Esophagus mucosa (tissue), 1 donor: Measurements from ENCODE around the gene KIAA1614. TPM values are rescaled to one million over a fixed set of nuclear protein-coding genes. Genes with fewer than 3 reads are reported as not detected.
A peak's percentile ranks its signal among the peaks of the same experiment; 100 is the strongest.

Experiments
- ATAC-seq: fragments of 200-7000 bp; cut with Tn5 transposase; one replicate; pipeline ENCODE4 v1.9.1; 2020
- total RNA-seq: library from RNA; stranded (reverse); gene quantifications from one replicate; pipeline ENCODE4 v1.2.4, GENCODE V29; 2023
- donor health status: DM: yes; HTN: yes; CAD: no.

KIAA1614 gene
- total RNA-seq, 1 donor from 2014 or later: 0.36 TPM

GRCh38 chr1:180909005-180909414 lies 3.7 kb upstream of the KIAA1614 start:
- ATAC-seq: no peak

- no peak for ATAC-seq
These were observed 3.2 kb upstream of the KIAA1614 start for GRCh38 chr1:180909462-180909976.

- peak; percentile 49 for ATAC-seq
These were observed 981 bp upstream of the KIAA1614 start for GRCh38 chr1:180911640-180912191.

GRCh38 chr1:180912211-180912800 lies 391 bp upstream of the KIAA1614 start:
- ATAC-seq: peak; percentile 32

- ATAC-seq: no peak
These were observed 2.8 kb downstream of the KIAA1614 start for GRCh38 chr1:180915426-180915965.

- ATAC-seq: no peak
These were observed 3.5 kb downstream of the KIAA1614 start for GRCh38 chr1:180916012-180916770.

- ATAC-seq: no peak
These were observed 4.1 kb downstream of the KIAA1614 start for GRCh38 chr1:180916771-180917170.

GRCh38 chr1:180917306-180918065 lies 4.8 kb downstream of the KIAA1614 start:
- ATAC-seq: no peak

GRCh38 chr1:180918519-180918918 lies 5.8 kb downstream of the KIAA1614 start:
- no peak for ATAC-seq

- no peak for ATAC-seq
These were observed 6.5 kb downstream of the KIAA1614 start for GRCh38 chr1:180919183-180919700.

- no peak for ATAC-seq
These were observed 7.5 kb downstream of the KIAA1614 start for GRCh38 chr1:180920193-180920592.

- ATAC-seq: no peak
These were observed 8.0 kb downstream of the KIAA1614 start for GRCh38 chr1:180920702-180921101.

GRCh38 chr1:180921386-180921785 lies 8.7 kb downstream of the KIAA1614 start:
- no peak for ATAC-seq

- no peak for ATAC-seq
These were observed 9.4 kb downstream of the KIAA1614 start for GRCh38 chr1:180921891-180922630.

GRCh38 chr1:180922631-180923015 lies 9.9 kb downstream of the KIAA1614 start:
- ATAC-seq: no peak

- ATAC-seq: peak; percentile 46
These were observed 10.5 kb downstream of the KIAA1614 start for GRCh38 chr1:180923021-180923841.

GRCh38 chr1:180923887-180924286 lies 11.2 kb downstream of the KIAA1614 start:
- ATAC-seq: no peak

- ATAC-seq: no peak
These were observed 12.2 kb downstream of the KIAA1614 start for GRCh38 chr1:180924939-180925338.

- no peak for ATAC-seq
These were observed 12.9 kb downstream of the KIAA1614 start for GRCh38 chr1:180925471-180926051.
